Subcutaneous adipose tissue (tissue), 4 donors: ENCODE data around the gene FFAR1. TPM values are rescaled to one million over a fixed set of nuclear protein-coding genes. Genes with fewer than 3 reads are reported as not detected.

Source experiments
- total RNA-seq, 4 donors: library from RNA; depleted of rRNA; stranded (reverse); fragments of >200 nt; gene quantifications; one replicate each; pipeline ENCODE4 v1.1.0, GENCODE V29; 2016
- TF ChIP-seq, protein P1 (sequence below): fragments of 450-650 bp; IDR thresholded peaks from one replicate; pipeline ENCODE4 v1.5.1; 2016; ENCODE audit warnings: low read depth, mild to moderate bottlenecking, control low read depth, antibody characterized with exemption, moderate library complexity

FFAR1 gene
- total RNA-seq, 4 donors from 2014 or later, result not detected

DNA sequence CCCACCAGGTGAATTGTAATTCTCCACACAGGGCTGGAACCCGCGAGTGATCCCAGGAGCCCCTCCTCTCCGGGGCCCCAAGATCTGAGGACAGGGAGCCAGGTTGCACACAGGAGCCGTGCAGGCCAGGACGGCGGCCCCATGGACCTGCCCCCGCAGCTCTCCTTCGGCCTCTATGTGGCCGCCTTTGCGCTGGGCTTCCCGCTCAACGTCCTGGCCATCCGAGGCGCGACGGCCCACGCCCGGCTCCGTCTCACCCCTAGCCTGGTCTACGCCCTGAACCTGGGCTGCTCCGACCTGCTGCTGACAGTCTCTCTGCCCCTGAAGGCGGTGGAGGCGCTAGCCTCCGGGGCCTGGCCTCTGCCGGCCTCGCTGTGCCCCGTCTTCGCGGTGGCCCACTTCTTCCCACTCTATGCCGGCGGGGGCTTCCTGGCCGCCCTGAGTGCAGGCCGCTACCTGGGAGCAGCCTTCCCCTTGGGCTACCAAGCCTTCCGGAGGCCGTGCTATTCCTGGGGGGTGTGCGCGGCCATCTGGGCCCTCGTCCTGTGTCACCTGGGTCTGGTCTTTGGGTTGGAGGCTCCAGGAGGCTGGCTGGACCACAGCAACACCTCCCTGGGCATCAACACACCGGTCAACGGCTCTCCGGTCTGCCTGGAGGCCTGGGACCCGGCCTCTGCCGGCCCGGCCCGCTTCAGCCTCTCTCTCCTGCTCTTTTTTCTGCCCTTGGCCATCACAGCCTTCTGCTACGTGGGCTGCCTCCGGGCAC is 3.9 kb downstream of the FFAR1 start:
- TF ChIP-seq, protein P1, sequence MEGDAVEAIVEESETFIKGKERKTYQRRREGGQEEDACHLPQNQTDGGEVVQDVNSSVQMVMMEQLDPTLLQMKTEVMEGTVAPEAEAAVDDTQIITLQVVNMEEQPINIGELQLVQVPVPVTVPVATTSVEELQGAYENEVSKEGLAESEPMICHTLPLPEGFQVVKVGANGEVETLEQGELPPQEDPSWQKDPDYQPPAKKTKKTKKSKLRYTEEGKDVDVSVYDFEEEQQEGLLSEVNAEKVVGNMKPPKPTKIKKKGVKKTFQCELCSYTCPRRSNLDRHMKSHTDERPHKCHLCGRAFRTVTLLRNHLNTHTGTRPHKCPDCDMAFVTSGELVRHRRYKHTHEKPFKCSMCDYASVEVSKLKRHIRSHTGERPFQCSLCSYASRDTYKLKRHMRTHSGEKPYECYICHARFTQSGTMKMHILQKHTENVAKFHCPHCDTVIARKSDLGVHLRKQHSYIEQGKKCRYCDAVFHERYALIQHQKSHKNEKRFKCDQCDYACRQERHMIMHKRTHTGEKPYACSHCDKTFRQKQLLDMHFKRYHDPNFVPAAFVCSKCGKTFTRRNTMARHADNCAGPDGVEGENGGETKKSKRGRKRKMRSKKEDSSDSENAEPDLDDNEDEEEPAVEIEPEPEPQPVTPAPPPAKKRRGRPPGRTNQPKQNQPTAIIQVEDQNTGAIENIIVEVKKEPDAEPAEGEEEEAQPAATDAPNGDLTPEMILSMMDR, result no peak

DNA sequence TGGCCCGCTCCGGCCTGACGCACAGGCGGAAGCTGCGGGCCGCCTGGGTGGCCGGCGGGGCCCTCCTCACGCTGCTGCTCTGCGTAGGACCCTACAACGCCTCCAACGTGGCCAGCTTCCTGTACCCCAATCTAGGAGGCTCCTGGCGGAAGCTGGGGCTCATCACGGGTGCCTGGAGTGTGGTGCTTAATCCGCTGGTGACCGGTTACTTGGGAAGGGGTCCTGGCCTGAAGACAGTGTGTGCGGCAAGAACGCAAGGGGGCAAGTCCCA is 4.4 kb downstream of the FFAR1 start:
- TF ChIP-seq, protein P1, result no peak

DNA sequence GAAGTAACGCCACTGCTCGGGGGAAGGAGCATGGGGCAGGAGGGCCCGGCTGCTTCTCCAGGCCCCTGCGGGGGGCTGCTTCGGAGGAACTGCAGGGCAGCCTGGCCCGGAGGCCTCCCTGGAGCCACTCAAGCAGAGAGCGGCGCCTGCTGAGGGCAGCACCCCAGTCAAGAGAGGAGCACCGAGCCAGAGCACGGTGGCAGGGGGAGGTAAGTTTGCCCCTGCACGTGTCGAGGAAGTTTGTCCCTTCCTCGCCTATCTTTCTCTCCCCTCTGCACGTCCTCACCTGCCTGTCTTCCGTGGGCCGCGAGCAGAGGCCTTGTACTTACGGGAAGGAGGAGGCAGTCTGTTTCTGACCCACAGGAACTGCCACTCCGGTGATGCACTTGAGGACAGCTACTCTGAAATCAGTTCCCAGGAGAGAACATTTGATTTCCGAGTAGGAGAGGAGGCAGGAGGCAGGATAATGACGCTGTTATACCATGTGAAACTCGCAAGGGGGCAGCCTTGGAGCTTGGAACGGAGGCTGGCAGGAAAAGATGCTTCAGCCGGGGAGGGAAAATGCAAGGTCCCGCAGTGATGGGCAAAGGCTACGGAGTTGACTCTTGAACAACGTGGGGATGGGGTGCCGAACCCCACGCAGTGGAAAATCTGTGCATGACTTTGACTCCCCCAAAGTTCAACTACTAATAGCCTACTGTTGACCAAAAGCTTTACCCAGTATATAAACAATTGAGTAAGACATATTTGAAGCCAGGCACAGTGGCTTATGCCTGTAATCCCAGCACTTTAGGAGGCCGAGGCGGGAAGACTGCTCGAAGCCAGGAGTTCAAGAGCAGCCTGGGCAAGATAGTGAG is 5.0 kb downstream of the FFAR1 start:
- TF ChIP-seq, protein P1, result no peak

DNA sequence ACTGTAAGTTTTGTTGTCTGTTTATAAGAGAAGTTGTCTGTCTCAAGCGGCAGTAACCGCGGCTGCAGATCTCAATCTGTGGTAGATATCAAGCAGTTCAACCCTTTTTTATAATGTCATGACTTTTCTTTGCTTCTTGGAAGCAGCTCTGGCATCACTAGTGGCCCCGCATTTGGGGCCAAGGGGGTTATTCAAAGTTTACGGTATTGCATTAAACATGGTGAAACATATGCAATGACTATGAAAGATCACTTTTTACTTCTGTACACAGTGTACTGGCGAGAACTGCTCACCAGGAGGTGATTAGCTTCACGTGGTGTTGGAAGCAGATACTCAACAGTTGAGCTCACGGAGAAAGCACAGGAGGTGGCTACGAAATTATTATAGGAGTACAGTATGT is 5.9 kb downstream of the FFAR1 start:
- TF ChIP-seq, protein P1, result no peak

DNA sequence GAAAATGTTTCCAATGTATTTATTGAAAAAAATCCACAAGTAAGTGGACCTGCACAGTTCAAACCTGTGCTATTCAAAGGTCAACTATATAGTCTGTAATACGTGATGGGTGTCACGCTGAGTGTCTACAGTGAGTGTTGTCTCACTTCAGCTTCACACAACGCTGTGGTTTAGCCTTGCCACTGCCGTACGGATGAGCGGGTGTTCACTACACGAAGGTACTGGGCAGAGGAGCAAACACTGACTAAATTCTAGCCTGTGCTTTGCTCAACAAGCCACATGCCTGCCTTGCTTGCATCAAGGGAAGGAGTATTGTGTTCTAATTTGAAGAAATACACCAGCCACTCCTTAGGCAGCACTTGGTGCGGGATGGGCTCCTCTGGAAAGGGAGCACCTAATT is 7.2 kb downstream of the FFAR1 start:
- TF ChIP-seq, protein P1, result no peak

DNA sequence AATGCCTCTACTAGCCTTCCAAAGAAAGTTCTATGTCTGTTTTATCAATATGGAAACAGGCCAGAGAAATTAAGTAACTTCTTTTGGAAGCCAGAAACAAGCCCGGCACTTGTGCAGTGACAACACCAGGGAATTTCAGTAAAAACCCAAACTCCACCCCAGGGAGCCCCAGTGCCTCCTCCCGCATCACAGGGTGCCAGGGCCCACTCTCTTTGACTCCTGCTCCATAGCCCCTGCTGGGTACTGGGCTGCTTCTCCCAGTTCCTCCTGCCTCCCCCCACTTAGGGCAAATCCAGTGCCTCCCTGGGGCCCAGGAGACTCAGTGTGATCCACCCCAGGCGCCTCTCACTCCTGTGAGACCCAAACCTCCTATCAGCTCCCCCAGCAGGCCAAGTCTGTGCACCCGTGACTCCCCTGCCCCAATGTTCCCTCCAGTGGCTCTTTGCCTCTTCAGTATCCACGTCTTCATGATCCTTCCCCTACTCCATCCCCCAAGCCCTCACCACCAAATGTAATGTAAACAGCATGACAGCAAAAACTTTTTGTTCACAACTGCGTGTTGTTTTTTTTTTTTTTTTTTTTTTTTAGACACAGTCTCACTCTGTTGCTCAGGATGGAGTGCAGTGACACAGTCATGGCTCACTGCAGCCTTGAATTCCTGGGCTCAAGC is 8.2 kb downstream of the FFAR1 start:
- TF ChIP-seq, protein P1, result no peak
